ENCODE data around the gene MEF2A. TPM values are rescaled to one million over a fixed set of nuclear protein-coding genes. Genes with fewer than 3 reads are reported as not detected.

MEF2A gene
- total and polyA plus RNA-seq, 9 of the 15 experiments (the other 6 are each of a cell fraction or from before 2014, with no cell fraction given) = 1.6 to 18.7 (median 8.7) TPM

- TF ChIP-seq L3MBTL2 (IDR thresholded peaks at IDR 0.05) = no peak
These were observed 39.1 kb upstream of the MEF2A start (continued) for GRCh38 chr15:99526671-99527070.

GRCh38 chr15:99536422-99537040 is 29.3 kb upstream of the MEF2A start:
- H3K36me3 ChIP-seq (ENCODE audit: control insufficient read depth, insufficient read depth, low read length) = no peaks in the 10 kb centered on the region
- ATAC-seq (no peak), DNase-seq (ENCODE audit: extremely low read depth in 1 of 4, low spot score in 3 of 4) (no peak), FAIRE-seq (no peak)
- POLR2A ChIA-PET = interaction anchor here (1.4 kb wide), 1 partner anchor 9 kb away, joined by 3 read pairs; no protein-coding TSS in a partner anchor
- BruUV-seq (replicated peaks) = no TSS peak
- no peaks in the 10 kb centered on the region for H3K27me3 ChIP-seq (ENCODE audit: control insufficient read depth in 2 of 2, insufficient read depth in 2 of 2, low read length in 2 of 2)
- in situ Hi-C loops (cut with MboI) (no loop called here), intact Hi-C loops (cut with micrococcal nuclease) (no loop called here)
- no peaks in the 10 kb centered on the region for H3K9me3 ChIP-seq (replicated peaks; ENCODE audit: control insufficient read depth, insufficient read depth, low read depth, low read length)
- 0% methylated on average over 4 of the region's 4 CpGs for WGBS (ENCODE audit: insufficient coverage, low coverage, missing lambda C conversion rate)
- CTCF ChIA-PET (ENCODE audit: low intra/inter-chr PET ratio) = no interaction called here
- H3K27ac ChIP-seq (ENCODE audit: extremely low read depth, low read depth, low read length) = no peak overlapping the region
- H4K20me1 ChIP-seq (replicated peaks; ENCODE audit: control insufficient read depth, insufficient read depth, low read length) = no peaks in the 10 kb centered on the region
- H3K79me2 ChIP-seq (ENCODE audit: control insufficient read depth, insufficient read depth, low read length) = no peaks in the 10 kb centered on the region
- no peaks in the 10 kb centered on the region for H3K9me1 ChIP-seq (ENCODE audit: control insufficient read depth, insufficient read depth, low read length)
- H2AFZ ChIP-seq (ENCODE audit: low read depth, low read length) = no peak overlapping the region
- H3K4me2 ChIP-seq (ENCODE audit: insufficient read depth, low read length) = no peak overlapping the region
- no peaks in the 10 kb centered on the region for H3K4me1 ChIP-seq (replicated peaks in 1 of 2; ENCODE audit: control insufficient read depth in 2 of 2, insufficient read depth in 2 of 2, low read length in 2 of 2)
- no peak overlapping the region for H3K4me3 ChIP-seq
- no peak overlapping the region for H3K9ac ChIP-seq (ENCODE audit: insufficient read depth in 1 of 2, low read depth in 2 of 2, low read length in 2 of 2)
- TF ChIP-seq PREB (CRISPR knock-in tag; IDR thresholded peaks at IDR 0.05) (no peak), CTCFL (IDR thresholded peaks at IDR 0.05; ENCODE audit: borderline replicate concordance, insufficient read depth, low read depth, low read length, poor library complexity, severe bottlenecking) (no peak), KAT8 (IDR thresholded peaks at IDR 0.05; ENCODE audit: low read depth) (no peak), STAG1 (CRISPR knock-in tag; IDR thresholded peaks at IDR 0.05; ENCODE audit: borderline replicate concordance) (no peak), SAP30 (IDR thresholded peaks at IDR 0.05; ENCODE audit: borderline replicate concordance, insufficient read depth, low read depth, low read length, poor library complexity, severe bottlenecking) (no peak), ZNF655 (CRISPR knock-in tag; IDR thresholded peaks at IDR 0.05) (no peak), TEAD1 (CRISPR knock-in tag; IDR thresholded peaks at IDR 0.05) (no peak), ZNF24 (IDR thresholded peaks at IDR 0.05) (no peak), SMARCE1 (IDR thresholded peaks at IDR 0.05) (no peak), CTCF (IDR thresholded peaks at IDR 0.05 in 2 of 3, conservative IDR thresholded peaks at IDR 0.05 in 1 of 3; ENCODE audit: insufficient read depth in 2 of 3, low read depth in 1 of 3, low read length in 3 of 3) (no peak)

Data from K562 (cell line).